Liver (tissue), 9 donors: ENCODE measurements around the gene UGT1A6. TPM values are rescaled to one million over a fixed set of nuclear protein-coding genes. Genes with fewer than 3 reads are reported as not detected.

Experiments used
- DNase-seq: peaks from one replicate; pipeline ENCODE4 v3.0.0-alpha.2; 2017; ENCODE audit warnings: low spot score
- H3K27ac ChIP-seq, 2 donors: one replicate each; pipeline ENCODE4 v1.7.0; 2013; ENCODE audit warnings: inconsistent platforms in 2 of 2, low read length in 2 of 2, control low read depth in 1 of 2, low read depth in 1 of 2, mild to moderate bottlenecking in 1 of 2
- H3K27me3 ChIP-seq, 4 donors: one replicate each; pipeline versions ENCODE4 v1.6.1 to v1.7.0; 2013; ENCODE audit warnings: low read length in 3 of 4, inconsistent platforms in 1 of 4, mild to moderate bottlenecking in 1 of 4, moderate library complexity in 1 of 4; ENCODE audit not compliant: control insufficient read depth in 4 of 4, insufficient read depth in 4 of 4
- H3K36me3 ChIP-seq, 4 donors: one replicate each; pipeline versions ENCODE4 v1.6.1 to v1.7.0; 2013; ENCODE audit warnings: low read length in 3 of 4, mild to moderate bottlenecking in 3 of 4, low read depth in 1 of 4, moderate library complexity in 1 of 4; ENCODE audit not compliant: control insufficient read depth in 4 of 4, insufficient read depth in 3 of 4
- H3K4me1 ChIP-seq, 4 donors: one replicate each; pipeline versions ENCODE4 v1.6.1 to v1.7.0; 2013; ENCODE audit warnings: low read length in 3 of 4, mild to moderate bottlenecking in 3 of 4, moderate library complexity in 1 of 4; ENCODE audit not compliant: control insufficient read depth in 4 of 4, insufficient read depth in 4 of 4
- H3K4me3 ChIP-seq, 3 donors: one replicate each; pipeline versions ENCODE4 v1.6.1 to v1.7.0; 2013; ENCODE audit warnings: low read length in 3 of 3, control low read depth in 1 of 3, low read depth in 1 of 3, mild to moderate bottlenecking in 1 of 3
- H3K9ac ChIP-seq, 2 donors: one replicate each; pipeline ENCODE4 v1.7.0; 2013; ENCODE audit warnings: low read length in 2 of 2, mild to moderate bottlenecking in 2 of 2, moderate library complexity in 2 of 2, control low read depth in 1 of 2, low read depth in 1 of 2
- H3K9me3 ChIP-seq, 4 donors: one replicate each; pipeline versions ENCODE4 v1.6.1 to v1.7.0; 2013; ENCODE audit warnings: low read length in 3 of 4; ENCODE audit not compliant: control insufficient read depth in 4 of 4
- ATF3 ChIP-seq: IDR thresholded peaks from 2 replicates; pipeline ENCODE4 v1.6.1; 2016; ENCODE audit warnings: antibody characterized with exemption
- EGR1 ChIP-seq, 2 donors: IDR thresholded peaks; 2 replicates each; pipeline ENCODE4 v1.6.1; 2016 to 2018; ENCODE audit warnings: antibody characterized with exemption in 2 of 2, low read depth in 2 of 2
- FOXA1 ChIP-seq: IDR thresholded peaks from 2 replicates; pipeline ENCODE4 v1.6.1; 2016; ENCODE audit warnings: antibody characterized with exemption
- FOXA2 ChIP-seq: IDR thresholded peaks from 2 replicates; pipeline ENCODE4 v1.6.1; 2016; ENCODE audit warnings: antibody characterized with exemption
- GABPA ChIP-seq, 2 donors: IDR thresholded peaks in 1 of 2; conservative IDR thresholded peaks in 1 of 2; 2 replicates each; pipeline ENCODE4 v1.6.1; 2016; ENCODE audit warnings: antibody characterized with exemption in 2 of 2, mild to moderate bottlenecking in 1 of 2, moderate library complexity in 1 of 2
- HNF4A ChIP-seq, 2 donors: conservative IDR thresholded peaks; 2 replicates each; pipeline ENCODE4 v1.6.1; 2016; ENCODE audit warnings: antibody characterized with exemption in 2 of 2, mild to moderate bottlenecking in 2 of 2
- HNF4G ChIP-seq: IDR thresholded peaks from 2 replicates; pipeline ENCODE4 v1.6.1; 2016; ENCODE audit warnings: antibody characterized with exemption
- JUND ChIP-seq, 2 donors: IDR thresholded peaks; 2 replicates each; pipeline ENCODE4 v1.6.1; 2016; ENCODE audit warnings: antibody characterized with exemption in 2 of 2
- MAX ChIP-seq: IDR thresholded peaks from 2 replicates; pipeline ENCODE4 v1.6.1; 2016; ENCODE audit warnings: antibody characterized with exemption
- NR2F2 ChIP-seq: IDR thresholded peaks from 2 replicates; pipeline ENCODE4 v1.6.1; 2016; ENCODE audit warnings: antibody characterized with exemption
- RAD21 ChIP-seq, 2 donors: IDR thresholded peaks; 2 replicates each; pipeline ENCODE4 v1.6.1; 2016; ENCODE audit warnings: antibody characterized with exemption in 2 of 2, mild to moderate bottlenecking in 2 of 2
- REST ChIP-seq: IDR thresholded peaks from 2 replicates; pipeline ENCODE4 v1.6.1; 2016; ENCODE audit warnings: antibody characterized with exemption, mild to moderate bottlenecking
- RXRA ChIP-seq, 2 donors: IDR thresholded peaks; 2 replicates each; pipeline ENCODE4 v1.6.1; 2017 to 2018; ENCODE audit warnings: antibody characterized with exemption in 2 of 2, mild to moderate bottlenecking in 1 of 2
- SP1 ChIP-seq: IDR thresholded peaks from 2 replicates; pipeline ENCODE4 v1.6.1; 2018; ENCODE audit warnings: antibody characterized with exemption, mild to moderate bottlenecking
- TAF1 ChIP-seq: conservative IDR thresholded peaks from 2 replicates; pipeline ENCODE4 v1.6.1; 2016; ENCODE audit warnings: antibody characterized with exemption, mild to moderate bottlenecking
- YY1 ChIP-seq: IDR thresholded peaks from 2 replicates; pipeline ENCODE4 v1.6.1; 2016; ENCODE audit warnings: antibody characterized with exemption, mild to moderate bottlenecking
- ZBTB33 ChIP-seq: IDR thresholded peaks from 2 replicates; pipeline ENCODE4 v1.6.1; 2016; ENCODE audit warnings: antibody characterized with exemption
- WGBS: extraction: QIAGEN DNeasy Blood & Tissue Kit; methylation state at CpG from one replicate; pipeline ENCODE4 v1.1.7; 2013; 5-methylcytosine and 5-hydroxymethylcytosine counted together
- polyA plus RNA-seq, 2 donors: library from polyadenylated mRNA; stranded (reverse) in 1 of 2; unstranded in 1 of 2; fragments of 200-250 nt in 1 of 2; fragments of >200 nt in 1 of 2; fragmentation: Nextera tagmentation in 1 of 2; extraction: Ambion mirVana in 1 of 2; gene quantifications; one replicate each; pipeline versions ENCODE4 v1.2.1 to v1.2.3, GENCODE V29; 2013 to 2015
- total RNA-seq, 2 donors: library from RNA; depleted of rRNA; stranded (reverse); fragments of >200 nt; gene quantifications; one replicate each; pipeline ENCODE4 v1.2.3, GENCODE V29; 2014
- donor health status: healthy.
- donor health status: healthy.
- donor health status: healthy.
- donor health status: healthy.
- donor health status: healthy.

The UGT1A6 gene
- total and polyA plus RNA-seq, 4 donors = 33.4 to 103 (median 46.5) TPM; not detected in 1

GRCh38 chr2:233728723-233729301, 36.1 kb downstream of the UGT1A6 start, which contains the start of gene UGT1A3:
Gene UGT1A3 (plus strand): TSS chr2:233729042. CDS start chr2:233729127, 85 bp downstream.
- Histone ChIP-seq H3K9ac (peak within 1 kb of the TSS in 1 of 2 donors; percentile 47), H3K4me3 (peak within 1 kb of the TSS in 2 of 3 donors; percentile 24 to 32), H3K36me3 (peaks cover 0 to 3% (median 0%) of the 10 kb centered on the region in 4 donors), H3K4me1 (peaks cover 4 to 32% (median 8%) of the 10 kb centered on the region in 4 donors), H3K9me3 (no peaks in the 10 kb centered on the region), H3K27ac (peak within 1 kb of the TSS; percentile 62 to 66), H3K27me3 (no peaks in the 10 kb centered on the region)
- DNase-seq = no peak
- WGBS = 33% methylated on average over 8 of the region's 8 CpGs
- TF ChIP-seq HNF4G (peak; percentile 12), FOXA2 (no peak), GABPA (IDR thresholded peaks at IDR 0.05 in 1 of 2, conservative IDR thresholded peaks at IDR 0.05 in 1 of 2) (no peak), MAX (no peak), TAF1 (no peak), REST (no peak), RXRA (IDR thresholded peaks at IDR 0.05) (peak; percentile 91), YY1 (peak; percentile 18), ATF3 (peak; percentile 76), RAD21 (IDR thresholded peaks at IDR 0.05) (peak in 1 of 2 donors; percentile 30), FOXA1 (no peak), JUND (IDR thresholded peaks at IDR 0.05) (peak; percentile 95 to 96), NR2F2 (no peak), HNF4A (conservative IDR thresholded peaks at IDR 0.05) (peak; percentile 43 to 68), ZBTB33 (peak; percentile 24), SP1 (peak; percentile 69), EGR1 (IDR thresholded peaks at IDR 0.05; ENCODE audit: low read depth in 2 of 2) (peak in 1 of 2 donors; percentile 70)
